Body of pancreas (tissue), 4 donors: ENCODE data around the gene RBFOX2. TPM values are rescaled to one million over a fixed set of nuclear protein-coding genes. Genes with fewer than 3 reads are reported as not detected.
"Not testable (repeated sequence)": the region's sequence is repeated elsewhere in the genome, so short reads cannot be mapped to it uniquely, and the experiment has no call there.

ENCODE experiments used
- ATAC-seq: fragments of 150-250 bp; one replicate; pipeline ENCODE4 v1.9.1; 2016
- DNase-seq, 4 donors: peaks; one replicate each; pipeline ENCODE4 v3.0.0-alpha.2; 2019
- H3K27ac ChIP-seq, 4 donors: fragments of 200-600 bp; sonication (generic); 1 replicate in 3 of 4; 2 replicates in 1 of 4; pipeline versions ENCODE4 v1.5.1 to v1.6.1; 2016 to 2019; ENCODE audit warnings: mild to moderate bottlenecking in 1 of 4, mixed read lengths in 1 of 4, moderate library complexity in 1 of 4
- H3K27me3 ChIP-seq, 2 donors: fragments of 200-600 bp; sonication (generic); one replicate each; pipeline ENCODE4 v1.6.0; 2016; ENCODE audit warnings: mild to moderate bottlenecking in 1 of 2
- H3K36me3 ChIP-seq, 2 donors: fragments of 200-600 bp; sonication (generic); replicated peaks in 1 of 2; 2 replicates each; pipeline ENCODE4 v1.5.1; 2016; ENCODE audit warnings: low read depth in 2 of 2; ENCODE audit not compliant: insufficient read depth in 1 of 2
- H3K4me1 ChIP-seq: fragments of 200-600 bp; sonication (generic); one replicate; pipeline ENCODE4 v1.6.0; 2016
- H3K4me3 ChIP-seq, 2 donors: fragments of 200-600 bp; sonication (generic); 1 replicate in 1 of 2; 2 replicates in 1 of 2; pipeline ENCODE4 v1.5.1; 2016 to 2019
- H3K9me3 ChIP-seq, 3 donors: fragments of 200-600 bp; sonication (generic); 1 replicate in 2 of 3; 2 replicates in 1 of 3; pipeline ENCODE4 v1.5.1; 2016
- POLR2A ChIP-seq, 3 donors: fragments of 450-650 bp; IDR thresholded peaks; one replicate each; pipeline ENCODE4 v1.6.1; 2016; ENCODE audit warnings: antibody characterized with exemption in 3 of 3, mild to moderate bottlenecking in 2 of 3
- WGBS, 2 donors: methylation state at CpG; one replicate each; pipeline ENCODE4 v1.1.5; 2017; 5-methylcytosine and 5-hydroxymethylcytosine counted together
- intact Hi-C: fragments of 100-400 bp; cut with DNase I; formaldehyde crosslinking; loops from one replicate; pipeline ENCODE4 v1.15.1; 2023
- total RNA-seq, 2 donors: library from RNA; depleted of rRNA; stranded (reverse); fragments of >200 nt; gene quantifications; one replicate each; pipeline ENCODE4 v1.1.0, GENCODE V29; 2016
- TF ChIP-seq, protein P1 (sequence below), 7 experiments: fragments of 450-650 bp in 4 of 7; fragments of 200-600 bp in 3 of 7; sonication (generic) in 3 of 7; IDR thresholded peaks; one replicate each; pipeline ENCODE4 v1.5.1; 2016 to 2019; ENCODE audit warnings: antibody characterized with exemption in 7 of 7

Gene RBFOX2
- total RNA-seq, 2 donors from 2014 or later, result 28.7 to 31.1 TPM

DNA sequence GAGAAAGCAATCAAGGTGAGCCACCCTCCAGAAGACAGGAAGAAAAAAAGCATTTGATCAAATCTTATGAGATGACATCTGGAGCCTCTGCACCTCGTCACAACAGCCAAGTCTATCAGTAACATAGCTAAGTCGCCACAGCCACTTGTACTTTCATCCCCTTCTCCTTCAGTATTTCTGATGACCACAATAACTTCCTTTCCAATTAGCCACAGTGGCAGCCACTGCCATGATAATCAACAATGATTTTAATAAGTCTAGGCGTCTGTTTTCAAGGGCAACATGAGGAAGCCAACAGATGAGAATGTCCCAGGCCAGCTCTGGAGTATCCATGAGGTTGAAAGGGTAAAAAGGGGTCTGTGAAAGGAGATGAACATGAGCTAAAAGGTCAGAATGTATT is 29.9 kb downstream of the RBFOX2 start:
- H3K27me3 ChIP-seq, result no peaks in the 10 kb centered on the region
- ATAC-seq, result no peak
- no peak for TF ChIP-seq POLR2A (IDR thresholded peaks at IDR 0.05)
- TF ChIP-seq, protein P1, sequence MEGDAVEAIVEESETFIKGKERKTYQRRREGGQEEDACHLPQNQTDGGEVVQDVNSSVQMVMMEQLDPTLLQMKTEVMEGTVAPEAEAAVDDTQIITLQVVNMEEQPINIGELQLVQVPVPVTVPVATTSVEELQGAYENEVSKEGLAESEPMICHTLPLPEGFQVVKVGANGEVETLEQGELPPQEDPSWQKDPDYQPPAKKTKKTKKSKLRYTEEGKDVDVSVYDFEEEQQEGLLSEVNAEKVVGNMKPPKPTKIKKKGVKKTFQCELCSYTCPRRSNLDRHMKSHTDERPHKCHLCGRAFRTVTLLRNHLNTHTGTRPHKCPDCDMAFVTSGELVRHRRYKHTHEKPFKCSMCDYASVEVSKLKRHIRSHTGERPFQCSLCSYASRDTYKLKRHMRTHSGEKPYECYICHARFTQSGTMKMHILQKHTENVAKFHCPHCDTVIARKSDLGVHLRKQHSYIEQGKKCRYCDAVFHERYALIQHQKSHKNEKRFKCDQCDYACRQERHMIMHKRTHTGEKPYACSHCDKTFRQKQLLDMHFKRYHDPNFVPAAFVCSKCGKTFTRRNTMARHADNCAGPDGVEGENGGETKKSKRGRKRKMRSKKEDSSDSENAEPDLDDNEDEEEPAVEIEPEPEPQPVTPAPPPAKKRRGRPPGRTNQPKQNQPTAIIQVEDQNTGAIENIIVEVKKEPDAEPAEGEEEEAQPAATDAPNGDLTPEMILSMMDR (IDR thresholded peaks at IDR 0.05), result no peak
- no peaks in the 10 kb centered on the region for H3K36me3 ChIP-seq
- no peak overlapping the region for H3K4me3 ChIP-seq
- no peaks in the 10 kb centered on the region for H3K9me3 ChIP-seq
- DNase-seq, result no peak
- intact Hi-C loops, result no loop called here
- H3K4me1 ChIP-seq, result peaks cover 10% of the 10 kb centered on the region
- 72 to 75% methylated on average over 3 of the region's 3 CpGs for WGBS, 2 donors
- no peak overlapping the region for H3K27ac ChIP-seq

- H3K9me3 ChIP-seq, result no peaks in the 10 kb centered on the region
- H3K27me3 ChIP-seq, result no peaks in the 10 kb centered on the region
- no peak for TF ChIP-seq POLR2A (IDR thresholded peaks at IDR 0.05)
- TF ChIP-seq, protein P1 (IDR thresholded peaks at IDR 0.05), result no peak
- intact Hi-C loops, result no loop called here
- H3K4me1 ChIP-seq, result peaks cover 10% of the 10 kb centered on the region
- no peak for DNase-seq
- H3K36me3 ChIP-seq, result no peaks in the 10 kb centered on the region
- no peak overlapping the region for H3K4me3 ChIP-seq
- H3K27ac ChIP-seq, result no peak overlapping the region
- ATAC-seq, result no peak
- WGBS, 2 donors, result 85 to 89% methylated on average over 3 of the region's 3 CpGs
These were observed 31.2 kb downstream of the RBFOX2 start for GRCh38 chr22:35997438-35997837.

DNA sequence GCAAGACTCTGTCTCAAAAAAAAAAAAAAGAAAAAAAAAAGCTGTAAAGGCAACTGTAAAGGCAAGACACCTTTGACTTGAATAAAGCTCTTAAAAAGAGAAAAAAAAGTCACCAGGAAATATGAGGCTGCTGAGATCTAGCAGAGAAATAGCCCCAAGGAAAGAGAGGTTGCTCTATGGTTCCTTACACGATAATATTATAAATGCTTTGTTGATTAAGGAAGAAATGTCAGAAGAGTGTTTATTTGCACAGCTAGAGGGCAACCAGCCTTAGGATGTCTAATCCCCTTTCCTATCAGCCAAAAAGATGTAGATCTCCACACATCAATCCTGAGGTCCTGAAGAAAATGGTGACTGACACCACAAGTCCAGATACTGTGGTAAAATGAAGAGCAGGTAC is 32.0 kb downstream of the RBFOX2 start:
- WGBS, 2 donors, result 19 to 26% methylated on average over 1 of the region's 1 CpG
- Histone ChIP-seq H3K27ac (no peak overlapping the region), H3K9me3 (no peaks in the 10 kb centered on the region), H3K36me3 (no peaks in the 10 kb centered on the region), H3K4me3 (no peak overlapping the region), H3K4me1 (peaks cover 4% of the 10 kb centered on the region), H3K27me3 (no peaks in the 10 kb centered on the region)
- ATAC-seq (no peak), DNase-seq (no peak)
- TF ChIP-seq POLR2A (IDR thresholded peaks at IDR 0.05), result no peak
- TF ChIP-seq, protein P1 (IDR thresholded peaks at IDR 0.05), result no peak
- intact Hi-C loops, result no loop called here

DNA sequence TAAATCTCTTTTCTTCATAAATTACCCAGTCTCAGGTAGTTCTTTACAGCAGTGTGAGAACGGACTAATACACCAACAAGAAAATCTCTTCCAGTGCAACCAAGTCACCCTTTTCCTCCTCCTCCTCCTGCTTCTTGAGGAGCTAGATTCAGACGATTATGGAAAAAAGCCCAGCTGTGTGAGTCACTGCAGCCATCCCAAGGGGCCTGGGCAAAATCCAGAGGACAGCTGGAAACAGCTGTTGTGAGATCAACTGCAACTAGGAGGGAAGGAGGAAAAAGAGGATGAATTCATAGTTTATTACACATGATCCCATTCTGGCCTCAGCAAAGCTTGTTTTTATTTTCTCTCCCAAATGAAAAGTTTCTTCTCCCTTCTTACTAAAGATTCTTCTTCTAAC is 32.9 kb downstream of the RBFOX2 start:
- Histone ChIP-seq H3K27ac (no peak overlapping the region), H3K4me1 (no peaks in the 10 kb centered on the region)
- ATAC-seq, result no peak

GRCh38 chr22:35995348-35995747 is 33.3 kb downstream of the RBFOX2 start:
- intact Hi-C loops, result no loop called here
- ATAC-seq (no peak), DNase-seq (no peak)
- Histone ChIP-seq H3K4me1 (no peaks in the 10 kb centered on the region), H3K27me3 (no peaks in the 10 kb centered on the region), H3K36me3 (no peaks in the 10 kb centered on the region), H3K27ac (no peak overlapping the region), H3K4me3 (no peak overlapping the region), H3K9me3 (no peaks in the 10 kb centered on the region)
- TF ChIP-seq, protein P1 (IDR thresholded peaks at IDR 0.05), result no peak
- no peak for TF ChIP-seq POLR2A (IDR thresholded peaks at IDR 0.05)
- WGBS, 2 donors, result 79 to 85% methylated on average over 7 of the region's 7 CpGs

More for the DNA sequence above, 32.9 kb downstream of the RBFOX2 start:
- Histone ChIP-seq H3K36me3 (no peaks in the 10 kb centered on the region), H3K27me3 (no peaks in the 10 kb centered on the region), H3K4me3 (no peak overlapping the region), H3K9me3 (no peaks in the 10 kb centered on the region)
- WGBS, 2 donors, result 43 to 63% methylated on average over 2 of the region's 2 CpGs
- TF ChIP-seq POLR2A (IDR thresholded peaks at IDR 0.05), result no peak
- TF ChIP-seq, protein P1 (IDR thresholded peaks at IDR 0.05), result no peak
- DNase-seq, result peak; percentile 22 to 56 (median 44)
- intact Hi-C loops, result no loop called here

DNA sequence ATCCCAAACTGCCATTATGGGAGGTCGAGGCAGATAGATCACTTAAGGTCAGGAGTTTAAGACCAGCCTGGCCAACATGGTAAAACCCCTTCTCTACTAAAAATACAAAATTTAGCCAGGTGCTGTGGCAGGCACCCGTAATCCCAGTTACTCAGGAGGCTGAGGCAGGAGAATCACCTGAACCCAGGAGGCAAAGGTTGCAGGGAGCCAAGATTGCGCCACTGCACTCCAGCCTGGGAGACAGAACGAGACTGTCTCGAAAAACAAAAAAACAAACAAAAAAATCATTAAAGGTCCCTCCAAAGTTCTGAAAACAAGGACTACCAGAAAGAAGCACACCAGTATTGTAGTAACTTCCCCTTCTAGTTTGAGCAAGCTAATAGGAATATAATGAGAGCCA is 34.9 kb downstream of the RBFOX2 start:
- ATAC-seq, H3K27ac ChIP-seq, H3K36me3 ChIP-seq, H3K27me3 ChIP-seq, H3K4me3 ChIP-seq, H3K4me1 ChIP-seq, DNase-seq, intact Hi-C loops, H3K9me3 ChIP-seq: not testable (repeated sequence)
- 90 to 97% methylated on average over 5 of the region's 5 CpGs for WGBS, 2 donors
